Measurements from ENCODE around the gene DECR2.

DNA sequence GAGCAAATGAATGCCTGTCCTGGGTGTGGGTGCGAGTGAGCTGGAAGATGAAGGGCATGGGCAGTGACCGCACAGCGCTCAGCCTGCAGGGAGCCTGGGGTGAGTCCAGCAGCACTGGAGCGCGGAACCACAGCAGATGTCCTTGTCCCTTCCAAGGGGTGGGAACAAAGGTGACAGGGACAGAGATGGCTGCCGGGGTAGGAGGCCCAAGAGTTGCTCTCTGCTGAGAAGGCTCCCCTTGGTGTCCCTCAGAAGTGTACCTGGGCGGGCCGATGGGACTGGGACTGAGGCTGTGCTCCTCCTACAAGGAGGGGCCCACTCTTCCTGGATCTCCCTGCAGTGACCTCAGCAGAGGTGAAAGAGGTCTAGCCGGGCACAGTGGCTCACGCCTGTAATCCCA lies 12.3 kb upstream of the DECR2 start:
- TF ChIP-seq EP300 (IDR thresholded peaks at IDR 0.05), result no peak
- TF ChIP-seq CTCF (IDR thresholded peaks at IDR 0.05), result no peak
- no peak for TF ChIP-seq POLR2A (IDR thresholded peaks at IDR 0.05)
- no peak for TF ChIP-seq POLR2AphosphoS5 (IDR thresholded peaks at IDR 0.05)

All from stomach (tissue), 4 donors.